Measurements from ENCODE around the gene COL13A1.

- no peak for TF ChIP-seq CTCF (IDR thresholded peaks at IDR 0.05 in 4 of 5, conservative IDR thresholded peaks at IDR 0.05 in 1 of 5)
- no peak for TF ChIP-seq POLR2A (IDR thresholded peaks at IDR 0.05)
Observed at GRCh38 chr10:69756279-69756678, 45.4 kb upstream of the COL13A1 start.
